Measurements from ENCODE around the gene FAM193A.
"Not testable (repeated sequence)": the region's sequence is repeated elsewhere in the genome, so short reads cannot be mapped to it uniquely, and the experiment has no call there.

FAM193A gene

GRCh38 chr4:2754848-2755819, 218.7 kb downstream of the FAM193A start:
- DNase-seq, result no peak

GRCh38 chr4:2755821-2756690, 219.6 kb downstream of the FAM193A start, which contains the start of gene TNIP2:
TNIP2 (minus strand) TSS chr4:2756336; CDS start chr4:2756289, 47 bp downstream.
- DNase-seq, result peak; percentile 37

- no peak for DNase-seq
These were observed 220.4 kb downstream of the FAM193A start for GRCh38 chr4:2756691-2757350.

- DNase-seq, result no peak
These were observed 221.0 kb downstream of the FAM193A start for GRCh38 chr4:2757426-2757825.

GRCh38 chr4:2761035-2761923, 224.8 kb downstream of the FAM193A start:
- no peak for DNase-seq

- DNase-seq, result no peak
These were observed 225.6 kb downstream of the FAM193A start for GRCh38 chr4:2762048-2762447.

- DNase-seq, result not testable (repeated sequence)
These were observed 226.3 kb downstream of the FAM193A start for GRCh38 chr4:2762486-2763370.

- DNase-seq, result no peak
These were observed 227.1 kb downstream of the FAM193A start for GRCh38 chr4:2763511-2763967.

GRCh38 chr4:2765832-2766526, 229.5 kb downstream of the FAM193A start:
- no peak for DNase-seq

GRCh38 chr4:2767046-2767704, 230.7 kb downstream of the FAM193A start:
- DNase-seq, result no peak

GRCh38 chr4:2767705-2768074, 231.2 kb downstream of the FAM193A start:
- no peak for DNase-seq

- DNase-seq, result no peak
These were observed 231.7 kb downstream of the FAM193A start for GRCh38 chr4:2768124-2768523.

GRCh38 chr4:2768921-2769336, 232.5 kb downstream of the FAM193A start:
- no peak for DNase-seq

GRCh38 chr4:2771264-2771663, 234.8 kb downstream of the FAM193A start:
- DNase-seq, result no peak

GRCh38 chr4:2780643-2781042, 244.2 kb downstream of the FAM193A start:
- DNase-seq, result not testable (repeated sequence)

GRCh38 chr4:2781911-2782310, 245.5 kb downstream of the FAM193A start:
- no peak for DNase-seq

Data from KG1 (cell line).